GM19035 (cell line): ENCODE measurements around the gene HYAL4.
"Not testable (repeated sequence)": the region's sequence is repeated elsewhere in the genome, so short reads cannot be mapped to it uniquely, and the experiment has no call there.

Experiments used
- ATAC-seq: cut with Tn5 transposase; IDR thresholded peaks from one replicate; pipeline ENCODE4 v1.9.1; 2021; ENCODE audit not compliant: unreplicated experiment

Gene HYAL4

GRCh38 chr7:123846217-123846891 lies 1.4 kb downstream of the HYAL4 start:
- no peak for ATAC-seq

- ATAC-seq = no peak
These were observed 2.9 kb downstream of the HYAL4 start for GRCh38 chr7:123847868-123848267.

- ATAC-seq = no peak
These were observed 4.9 kb downstream of the HYAL4 start for GRCh38 chr7:123849855-123850254.

GRCh38 chr7:123851404-123851803 lies 6.4 kb downstream of the HYAL4 start:
- not testable (repeated sequence) for ATAC-seq

- not testable (repeated sequence) for ATAC-seq
These were observed 9.3 kb downstream of the HYAL4 start for GRCh38 chr7:123854291-123854690.

- not testable (repeated sequence) for ATAC-seq
These were observed 11.5 kb downstream of the HYAL4 start for GRCh38 chr7:123856428-123856827.

GRCh38 chr7:123860848-123861247 lies 15.9 kb downstream of the HYAL4 start:
- no peak for ATAC-seq

GRCh38 chr7:123862775-123863174 lies 17.8 kb downstream of the HYAL4 start:
- no peak for ATAC-seq

- ATAC-seq = no peak
These were observed 18.5 kb downstream of the HYAL4 start for GRCh38 chr7:123863461-123863860.

GRCh38 chr7:123864012-123864411 lies 19.0 kb downstream of the HYAL4 start:
- ATAC-seq = no peak

GRCh38 chr7:123864436-123864835 lies 19.5 kb downstream of the HYAL4 start:
- no peak for ATAC-seq

GRCh38 chr7:123864966-123865365 lies 20.0 kb downstream of the HYAL4 start:
- no peak for ATAC-seq

GRCh38 chr7:123865517-123866117 lies 20.6 kb downstream of the HYAL4 start:
- ATAC-seq = peak; percentile 94

- no peak for ATAC-seq
These were observed 22.3 kb downstream of the HYAL4 start for GRCh38 chr7:123867225-123867624.

GRCh38 chr7:123871998-123872867 lies 27.3 kb downstream of the HYAL4 start:
- peak; percentile 88 for ATAC-seq

GRCh38 chr7:123872908-123873307 lies 27.9 kb downstream of the HYAL4 start:
- no peak for ATAC-seq

- no peak for ATAC-seq
These were observed 31.7 kb downstream of the HYAL4 start for GRCh38 chr7:123876557-123877256.

- no peak for ATAC-seq
These were observed 34.7 kb downstream of the HYAL4 start for GRCh38 chr7:123879628-123880027.

GRCh38 chr7:123881300-123881699 lies 36.3 kb downstream of the HYAL4 start:
- no peak for ATAC-seq

GRCh38 chr7:123883154-123883553 lies 38.2 kb downstream of the HYAL4 start:
- ATAC-seq = no peak

- ATAC-seq = no peak
These were observed 43.2 kb downstream of the HYAL4 start for GRCh38 chr7:123888192-123888591.
